ENCODE data around the gene CD244.
"Not testable (repeated sequence)": the region's sequence is repeated elsewhere in the genome, so short reads cannot be mapped to it uniquely, and the experiment has no call there.

DNA sequence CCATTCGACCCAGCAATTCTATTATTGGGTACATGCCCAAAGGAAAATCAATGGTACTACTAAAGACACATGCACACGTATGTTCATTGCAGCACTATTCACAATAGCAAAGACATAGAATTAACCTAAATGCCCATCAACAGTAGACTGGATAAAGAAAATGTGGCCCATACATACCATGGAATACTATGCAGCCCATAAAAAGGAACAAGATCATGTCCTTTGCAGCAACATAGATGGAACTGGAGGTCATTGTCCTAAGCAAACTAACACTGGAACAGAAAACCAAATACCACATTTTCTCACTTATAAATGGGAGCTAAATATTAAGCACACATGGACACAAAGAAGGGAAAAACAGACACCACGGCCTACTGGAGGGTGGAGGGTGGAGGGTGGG, 38.0 kb upstream of the CD244 start:
- not testable (repeated sequence) for TF ChIP-seq CTCF (IDR thresholded peaks at IDR 0.05); POLR2AphosphoS5 (IDR thresholded peaks at IDR 0.05; ENCODE audit: insufficient read depth in 1 of 2, low read depth in 1 of 2); POLR2A (IDR thresholded peaks at IDR 0.05)
